Measurements from ENCODE around the gene ACAD9.
"Not testable (repeated sequence)": the region's sequence is repeated elsewhere in the genome, so short reads cannot be mapped to it uniquely, and the experiment has no call there.

The ACAD9 gene

DNA sequence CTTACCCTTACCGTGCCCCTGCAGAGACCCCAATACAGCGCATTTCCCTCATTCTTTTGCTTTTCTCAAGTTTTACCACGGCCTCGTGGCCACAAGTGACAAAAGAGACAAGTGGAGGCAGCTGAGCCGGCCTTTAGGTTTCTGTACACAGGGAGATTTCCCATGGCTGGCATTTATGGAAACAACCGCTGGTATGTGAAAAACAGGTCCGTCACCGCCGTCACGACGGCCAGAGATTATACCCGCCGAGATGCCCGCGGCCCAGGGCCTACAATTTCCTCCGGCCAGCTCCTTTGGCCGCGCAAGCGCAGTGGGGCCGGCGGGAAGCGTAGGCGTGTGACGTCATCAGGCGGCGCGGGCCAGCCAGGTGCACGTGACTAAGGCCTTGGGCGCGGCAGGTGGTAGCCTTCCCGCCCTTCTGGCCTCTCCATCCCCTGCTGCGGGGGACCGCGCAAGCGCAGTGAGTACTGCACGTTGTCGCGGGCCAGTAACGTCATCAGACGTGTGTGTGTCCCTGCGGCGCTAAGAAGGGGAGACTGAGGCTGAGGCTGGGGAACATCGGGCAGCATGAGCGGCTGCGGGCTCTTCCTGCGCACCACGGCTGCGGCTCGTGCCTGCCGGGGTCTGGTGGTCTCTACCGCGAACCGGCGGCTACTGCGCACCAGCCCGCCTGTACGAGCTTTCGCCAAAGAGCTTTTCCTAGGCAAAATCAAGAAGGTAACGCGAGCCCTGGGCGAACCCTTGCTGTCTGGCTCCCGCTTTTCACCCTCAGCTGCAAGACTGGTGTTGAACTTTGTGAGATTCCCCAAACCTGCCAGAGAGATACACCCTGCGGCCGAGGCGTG lies at the start of gene ACAD9:
Gene ACAD9, plus strand, starts transcription at position 496 of the 845 bp plus-strand sequence. Its CDS starts 72 bp downstream, at position 568.
- peak; percentile 99 for DNase-seq (ENCODE audit: extremely low spot score)
- POLR2A ChIA-PET, result interaction anchor here (0.5 to 2.8 kb wide), 15 partner anchors 9 to 229 kb away, joined by 3 to 17 read pairs (median 4); partner anchors contain the start of gene RPN1
- TF ChIP-seq ZNF384 (IDR thresholded peaks at IDR 0.05), result no peak
- peak; percentile 77 for TF ChIP-seq ELF4 (IDR thresholded peaks at IDR 0.05)
- TF ChIP-seq SUZ12 (IDR thresholded peaks at IDR 0.05), result no peak
- no peak for TF ChIP-seq SP1 (IDR thresholded peaks at IDR 0.05)
- TF ChIP-seq ARNT (IDR thresholded peaks at IDR 0.05), result peak; percentile 71; the same call in 1 of the 2 replicates
- no peak for TF ChIP-seq FOXA1 (IDR thresholded peaks at IDR 0.05)
- no peak for TF ChIP-seq HDGF (IDR thresholded peaks at IDR 0.05; ENCODE audit: borderline replicate concordance)
- no peak for TF ChIP-seq LEF1 (IDR thresholded peaks at IDR 0.05; ENCODE audit: borderline replicate concordance)
- TF ChIP-seq CTBP1 (IDR thresholded peaks at IDR 0.05; ENCODE audit: borderline replicate concordance), result no peak
- peak; percentile 46; the same call in 1 of the 2 replicates for TF ChIP-seq BHLHE40 (IDR thresholded peaks at IDR 0.05; ENCODE audit: borderline replicate concordance)
- TF ChIP-seq NFRKB (IDR thresholded peaks at IDR 0.05), result peak; percentile 45; the same call in 1 of the 2 replicates
- TF ChIP-seq, protein P1, sequence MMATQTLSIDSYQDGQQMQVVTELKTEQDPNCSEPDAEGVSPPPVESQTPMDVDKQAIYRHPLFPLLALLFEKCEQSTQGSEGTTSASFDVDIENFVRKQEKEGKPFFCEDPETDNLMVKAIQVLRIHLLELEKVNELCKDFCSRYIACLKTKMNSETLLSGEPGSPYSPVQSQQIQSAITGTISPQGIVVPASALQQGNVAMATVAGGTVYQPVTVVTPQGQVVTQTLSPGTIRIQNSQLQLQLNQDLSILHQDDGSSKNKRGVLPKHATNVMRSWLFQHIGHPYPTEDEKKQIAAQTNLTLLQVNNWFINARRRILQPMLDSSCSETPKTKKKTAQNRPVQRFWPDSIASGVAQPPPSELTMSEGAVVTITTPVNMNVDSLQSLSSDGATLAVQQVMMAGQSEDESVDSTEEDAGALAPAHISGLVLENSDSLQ (IDR thresholded peaks at IDR 0.05), result no peak
- TF ChIP-seq TARDBP (IDR thresholded peaks at IDR 0.05), result no peak
- peak; percentile 99 for TF ChIP-seq L3MBTL2 (conservative IDR thresholded peaks at IDR 0.05)
- no peak for TF ChIP-seq FOXM1 (IDR thresholded peaks at IDR 0.05; ENCODE audit: borderline replicate concordance)
- CTCF ChIA-PET, result interaction anchor here (2.8 kb wide), 1 partner anchor 199 kb away, joined by 8 read pairs; no protein-coding TSS in a partner anchor

DNA sequence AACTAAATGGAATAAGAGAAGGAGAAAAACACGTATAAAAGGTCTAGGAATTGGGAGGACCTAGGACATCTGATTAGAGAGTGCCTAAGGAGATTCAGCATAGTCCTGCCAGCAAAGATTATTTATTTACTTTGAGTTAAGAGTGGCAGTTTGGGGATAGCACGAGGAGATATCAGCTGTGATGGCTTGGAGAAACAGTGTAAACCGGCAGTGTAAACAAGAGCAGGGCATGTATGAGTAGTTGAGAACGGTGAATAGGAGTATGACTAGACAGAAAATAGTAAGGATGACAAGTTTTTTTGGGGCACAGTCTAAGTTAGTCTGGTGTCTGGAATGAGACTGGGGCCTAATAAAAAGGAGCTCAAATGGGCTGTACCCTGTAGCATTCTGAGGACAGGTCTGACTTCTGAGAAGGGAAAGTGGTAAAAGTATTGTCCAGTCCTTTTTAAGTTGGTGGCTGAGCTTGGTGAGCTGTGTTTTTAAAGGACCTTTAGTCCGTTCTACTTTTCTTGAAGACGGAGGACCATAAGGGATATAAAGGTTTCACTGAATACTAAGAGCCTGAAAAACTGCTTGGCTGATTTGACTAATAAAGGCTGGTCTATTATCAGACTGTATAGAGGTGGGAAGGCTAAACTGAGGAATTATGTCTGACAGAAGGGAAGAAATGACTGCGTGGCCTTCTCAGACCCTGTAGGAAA lies 49.3 kb upstream of the ACAD9 start:
- POLR2A ChIA-PET; CTCF ChIA-PET; DNase-seq (ENCODE audit: extremely low spot score): not testable (repeated sequence)

DNA sequence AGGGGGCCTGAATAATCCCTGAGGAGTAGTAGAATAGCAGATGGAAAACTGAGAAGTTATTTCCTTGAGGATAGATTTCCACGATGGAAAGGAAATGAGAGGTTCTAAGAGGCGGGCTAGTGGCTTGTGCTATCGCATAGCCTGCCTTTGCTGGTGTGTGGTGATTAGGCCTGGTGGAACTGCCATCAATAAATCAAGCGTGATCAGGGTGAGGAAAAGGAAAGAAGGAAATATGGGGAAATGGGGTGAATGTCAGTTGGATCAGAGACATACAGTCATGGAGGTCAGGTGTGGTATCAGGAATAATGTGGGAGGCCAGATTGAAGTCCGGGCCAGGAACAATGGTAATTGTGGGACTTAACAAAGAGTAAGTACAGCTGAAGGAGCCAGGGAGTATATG lies 48.7 kb upstream of the ACAD9 start:
- DNase-seq (ENCODE audit: extremely low spot score); CTCF ChIA-PET; POLR2A ChIA-PET: not testable (repeated sequence)

DNA sequence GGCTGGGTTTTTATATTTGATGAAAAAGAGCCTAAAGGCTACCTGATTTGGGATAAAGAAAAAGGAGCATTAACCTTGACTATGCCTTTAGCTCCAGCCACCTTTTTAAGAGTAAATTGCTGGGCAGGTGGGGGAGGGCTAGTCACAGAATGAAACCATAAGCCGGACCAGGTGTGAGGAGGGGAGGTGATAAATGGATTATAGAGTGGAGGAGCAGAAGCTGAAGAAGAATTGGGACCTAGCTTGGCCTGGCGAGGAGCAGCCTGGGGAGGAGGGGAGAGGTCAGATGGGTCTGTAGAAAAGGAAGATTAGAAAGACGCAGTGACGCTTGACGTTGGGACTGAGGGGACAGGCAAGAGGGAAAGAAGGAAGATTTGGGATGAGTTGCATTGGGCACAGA lies 46.4 kb upstream of the ACAD9 start:
- DNase-seq (ENCODE audit: extremely low spot score); POLR2A ChIA-PET; CTCF ChIA-PET: not testable (repeated sequence)

DNA sequence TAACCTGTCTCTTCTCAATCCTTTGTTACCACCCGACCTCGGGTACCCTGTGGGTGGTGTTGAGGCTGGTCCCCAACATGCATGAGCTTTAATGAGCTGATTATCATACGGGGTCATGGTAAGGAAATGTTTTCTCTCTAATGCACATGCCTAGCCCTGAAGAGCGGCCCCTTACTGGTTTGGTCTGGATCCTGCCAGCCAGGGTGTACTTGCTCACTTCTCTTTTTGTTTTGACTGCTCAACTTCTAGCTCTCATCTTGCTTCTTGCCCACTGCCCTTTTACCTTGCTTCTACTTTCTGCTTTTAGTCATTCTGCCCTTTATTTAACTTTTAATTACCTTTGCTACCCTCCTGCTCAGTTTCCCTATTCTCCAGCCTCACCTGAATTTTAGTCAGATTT lies 44.3 kb upstream of the ACAD9 start:
- TF ChIP-seq ARNT (IDR thresholded peaks at IDR 0.05) (no peak), FOXM1 (IDR thresholded peaks at IDR 0.05; ENCODE audit: borderline replicate concordance) (no peak), TARDBP (IDR thresholded peaks at IDR 0.05) (no peak), FOXA1 (IDR thresholded peaks at IDR 0.05) (no peak), FOXK2 (IDR thresholded peaks at IDR 0.05) (no peak), SP1 (IDR thresholded peaks at IDR 0.05) (no peak), BHLHE40 (IDR thresholded peaks at IDR 0.05; ENCODE audit: borderline replicate concordance) (no peak), ELF4 (IDR thresholded peaks at IDR 0.05) (no peak), SUZ12 (IDR thresholded peaks at IDR 0.05) (no peak), ZNF384 (IDR thresholded peaks at IDR 0.05) (no peak), CTBP1 (IDR thresholded peaks at IDR 0.05; ENCODE audit: borderline replicate concordance) (no peak), L3MBTL2 (conservative IDR thresholded peaks at IDR 0.05) (no peak), LEF1 (IDR thresholded peaks at IDR 0.05; ENCODE audit: borderline replicate concordance) (no peak), NFRKB (IDR thresholded peaks at IDR 0.05) (no peak), HDGF (IDR thresholded peaks at IDR 0.05; ENCODE audit: borderline replicate concordance) (no peak)
- TF ChIP-seq, protein P1 (IDR thresholded peaks at IDR 0.05), result no peak
- no peak for DNase-seq (ENCODE audit: extremely low spot score)
- POLR2A ChIA-PET, result no interaction called here
- CTCF ChIA-PET, result no interaction called here

DNA sequence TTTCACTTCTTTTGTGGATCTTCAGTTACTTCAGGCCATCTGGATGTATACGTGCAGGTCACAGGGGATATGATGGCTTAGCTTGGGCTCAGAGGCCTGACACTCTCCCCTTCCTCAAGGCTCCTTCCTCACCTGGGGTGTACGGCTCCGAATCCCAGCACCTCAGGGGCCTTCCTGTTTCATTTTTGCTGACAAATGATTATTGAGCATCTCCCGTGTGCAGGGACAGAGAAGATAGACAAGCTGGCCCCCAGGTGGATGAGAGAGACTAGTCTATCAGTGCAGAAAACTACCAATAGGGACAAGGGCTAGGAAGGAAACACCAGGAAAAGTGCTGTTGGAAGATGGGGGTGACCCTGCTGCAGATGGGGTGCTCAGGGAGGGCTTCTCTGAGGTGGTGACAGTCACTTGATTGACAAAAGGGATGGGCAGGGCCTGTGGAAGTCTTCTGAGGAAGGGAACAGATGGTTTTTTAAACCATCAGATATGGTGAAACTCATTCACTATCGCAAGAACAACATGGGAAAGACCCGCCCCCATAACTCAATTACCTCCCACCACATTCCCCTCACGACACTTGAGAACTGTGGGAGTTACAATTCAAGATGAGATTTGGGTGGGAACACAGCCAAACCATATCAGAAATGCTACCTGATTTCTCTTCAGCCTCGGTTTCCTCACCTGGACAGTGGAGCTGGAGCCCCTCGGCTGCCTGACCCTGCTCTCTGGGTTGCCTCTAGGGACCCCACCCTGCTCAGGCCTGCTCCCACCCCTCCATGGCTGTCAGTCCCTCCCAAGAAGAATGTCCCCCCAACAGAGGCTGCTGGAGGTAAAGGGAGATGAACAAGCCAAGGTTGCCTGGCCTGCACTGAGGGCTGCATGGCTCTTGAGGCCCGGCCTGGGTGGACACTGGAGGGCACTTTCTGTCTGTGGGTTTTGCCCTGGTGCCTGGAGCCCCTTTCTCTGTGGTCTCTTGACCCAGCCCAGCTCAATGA lies 37.2 kb upstream of the ACAD9 start:
- no peak for DNase-seq (ENCODE audit: extremely low spot score)
- POLR2A ChIA-PET, result no interaction called here
- no peak for TF ChIP-seq LEF1 (IDR thresholded peaks at IDR 0.05; ENCODE audit: borderline replicate concordance)
- no peak for TF ChIP-seq NFRKB (IDR thresholded peaks at IDR 0.05)
- TF ChIP-seq L3MBTL2 (conservative IDR thresholded peaks at IDR 0.05), result no peak
- no peak for TF ChIP-seq SP1 (IDR thresholded peaks at IDR 0.05)
- TF ChIP-seq HDGF (IDR thresholded peaks at IDR 0.05; ENCODE audit: borderline replicate concordance), result no peak
- no peak for TF ChIP-seq SUZ12 (IDR thresholded peaks at IDR 0.05)
- TF ChIP-seq CTBP1 (IDR thresholded peaks at IDR 0.05; ENCODE audit: borderline replicate concordance), result no peak
- TF ChIP-seq TARDBP (IDR thresholded peaks at IDR 0.05), result no peak
- no peak for TF ChIP-seq BHLHE40 (IDR thresholded peaks at IDR 0.05; ENCODE audit: borderline replicate concordance)
- TF ChIP-seq FOXK2 (IDR thresholded peaks at IDR 0.05), result no peak
- no peak for TF ChIP-seq ZNF384 (IDR thresholded peaks at IDR 0.05)
- TF ChIP-seq, protein P1 (IDR thresholded peaks at IDR 0.05), result no peak
- no peak for TF ChIP-seq ARNT (IDR thresholded peaks at IDR 0.05)
- TF ChIP-seq FOXA1 (IDR thresholded peaks at IDR 0.05), result no peak
- no peak for TF ChIP-seq FOXM1 (IDR thresholded peaks at IDR 0.05; ENCODE audit: borderline replicate concordance)
- no peak for TF ChIP-seq ELF4 (IDR thresholded peaks at IDR 0.05)
- CTCF ChIA-PET, result no interaction called here
